Epithelial cell of esophagus (primary cell): Measurements from ENCODE around the gene SEMA3E.
A peak's percentile ranks its signal among the peaks of the same experiment; 100 is the strongest.

Experiments used
- DNase-seq: peaks from one replicate; pipeline ENCODE4 v3.0.0; 2010; ENCODE audit warnings: low read depth
- H3K4me3 ChIP-seq: 2 replicates; pipeline ENCODE4 v1.5.1; 2011; ENCODE audit warnings: mild to moderate bottlenecking, low read length, control low read depth
- TF ChIP-seq, protein P1 (sequence below): IDR thresholded peaks from 2 replicates; pipeline ENCODE4 v1.5.1; 2011; ENCODE audit warnings: low read depth, mild to moderate bottlenecking, low read length, control low read depth, inconsistent platforms; ENCODE audit not compliant: insufficient read depth; ENCODE audit errors: missing control alignments

SEMA3E gene

DNA sequence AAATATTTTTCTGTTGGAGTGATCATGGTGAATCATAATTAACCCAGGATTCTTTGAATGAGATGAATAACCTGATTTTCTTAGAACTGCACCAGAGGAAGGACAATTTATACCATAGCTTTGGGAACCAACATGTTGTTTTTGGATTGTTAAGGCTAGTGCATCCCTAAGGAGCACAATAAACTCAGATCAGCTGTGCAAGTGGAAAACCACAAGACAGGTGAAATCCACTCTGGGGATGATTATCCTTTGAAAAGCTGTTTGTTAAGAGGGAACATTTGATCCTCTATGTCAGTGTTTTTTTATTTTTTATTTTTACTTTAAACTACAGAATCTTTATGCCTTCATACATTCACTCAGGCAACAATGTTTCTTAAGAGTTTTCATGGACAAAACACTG lies 254.2 kb downstream of the SEMA3E start:
- H3K4me3 ChIP-seq = no peak overlapping the region
- no peak for DNase-seq
- TF ChIP-seq, protein P1, sequence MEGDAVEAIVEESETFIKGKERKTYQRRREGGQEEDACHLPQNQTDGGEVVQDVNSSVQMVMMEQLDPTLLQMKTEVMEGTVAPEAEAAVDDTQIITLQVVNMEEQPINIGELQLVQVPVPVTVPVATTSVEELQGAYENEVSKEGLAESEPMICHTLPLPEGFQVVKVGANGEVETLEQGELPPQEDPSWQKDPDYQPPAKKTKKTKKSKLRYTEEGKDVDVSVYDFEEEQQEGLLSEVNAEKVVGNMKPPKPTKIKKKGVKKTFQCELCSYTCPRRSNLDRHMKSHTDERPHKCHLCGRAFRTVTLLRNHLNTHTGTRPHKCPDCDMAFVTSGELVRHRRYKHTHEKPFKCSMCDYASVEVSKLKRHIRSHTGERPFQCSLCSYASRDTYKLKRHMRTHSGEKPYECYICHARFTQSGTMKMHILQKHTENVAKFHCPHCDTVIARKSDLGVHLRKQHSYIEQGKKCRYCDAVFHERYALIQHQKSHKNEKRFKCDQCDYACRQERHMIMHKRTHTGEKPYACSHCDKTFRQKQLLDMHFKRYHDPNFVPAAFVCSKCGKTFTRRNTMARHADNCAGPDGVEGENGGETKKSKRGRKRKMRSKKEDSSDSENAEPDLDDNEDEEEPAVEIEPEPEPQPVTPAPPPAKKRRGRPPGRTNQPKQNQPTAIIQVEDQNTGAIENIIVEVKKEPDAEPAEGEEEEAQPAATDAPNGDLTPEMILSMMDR = no peak

DNA sequence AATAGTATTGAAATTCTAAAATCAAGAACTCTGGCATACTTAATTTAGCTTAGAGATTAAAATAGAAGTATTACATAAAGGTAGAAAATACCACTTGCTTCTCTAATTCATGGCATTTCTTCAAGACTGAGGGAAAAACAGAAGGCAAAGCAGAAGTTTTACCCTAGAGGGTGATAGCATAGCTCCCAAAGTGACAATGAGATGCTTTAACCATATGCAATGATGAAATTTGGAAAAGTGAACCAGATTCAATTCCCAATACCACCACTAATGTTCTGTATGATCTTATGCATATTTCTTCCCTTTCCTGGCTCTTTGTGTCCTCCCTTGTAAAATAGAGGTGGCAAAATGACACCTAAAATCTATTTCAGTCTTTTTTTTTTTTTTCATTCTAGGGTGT lies 260.5 kb downstream of the SEMA3E start:
- no peak overlapping the region for H3K4me3 ChIP-seq
- TF ChIP-seq, protein P1 = no peak
- DNase-seq = no peak

DNA sequence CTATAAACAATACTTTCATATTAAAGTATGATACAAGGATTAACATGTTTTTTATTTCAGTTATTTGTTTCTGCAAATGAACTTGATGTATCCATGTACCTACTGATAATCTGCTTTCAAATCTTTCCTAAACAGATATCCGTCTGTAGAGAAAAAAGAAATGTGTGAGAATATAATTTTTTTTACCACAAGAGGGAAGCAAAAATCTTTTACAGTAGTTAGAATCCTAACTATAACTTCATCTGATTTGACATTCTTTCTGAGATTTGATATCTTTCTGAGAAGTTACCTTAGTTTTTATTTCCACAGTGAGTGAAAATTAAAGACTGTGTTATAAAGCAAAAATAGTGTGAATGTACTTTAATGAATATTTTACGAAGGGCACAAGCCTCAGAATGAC lies 282.3 kb downstream of the SEMA3E start:
- TF ChIP-seq, protein P1 = no peak
- DNase-seq = no peak

DNA sequence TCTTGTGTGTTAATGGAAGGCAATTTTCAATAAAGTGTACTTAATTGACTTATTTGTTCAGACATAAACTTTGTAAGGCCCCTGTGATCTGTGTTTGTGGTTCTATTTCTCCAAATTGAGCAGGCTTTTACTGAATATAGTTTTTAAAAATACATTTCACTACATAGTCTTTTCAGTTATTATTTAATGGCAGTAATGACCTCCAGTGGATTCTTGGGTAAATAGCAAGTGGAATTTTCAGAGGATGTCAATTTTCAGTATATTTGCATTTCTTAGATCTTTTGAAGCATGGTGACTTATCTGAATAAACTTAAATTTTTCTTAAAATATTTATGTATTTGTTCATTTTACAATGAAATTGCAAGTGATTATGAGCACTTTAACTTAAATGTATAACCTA lies 283.2 kb downstream of the SEMA3E start:
- DNase-seq = peak; percentile 5
- TF ChIP-seq, protein P1 = peak; percentile 10

More for the DNA sequence above, 282.3 kb downstream of the SEMA3E start:
- H3K4me3 ChIP-seq = no peak overlapping the region

DNA sequence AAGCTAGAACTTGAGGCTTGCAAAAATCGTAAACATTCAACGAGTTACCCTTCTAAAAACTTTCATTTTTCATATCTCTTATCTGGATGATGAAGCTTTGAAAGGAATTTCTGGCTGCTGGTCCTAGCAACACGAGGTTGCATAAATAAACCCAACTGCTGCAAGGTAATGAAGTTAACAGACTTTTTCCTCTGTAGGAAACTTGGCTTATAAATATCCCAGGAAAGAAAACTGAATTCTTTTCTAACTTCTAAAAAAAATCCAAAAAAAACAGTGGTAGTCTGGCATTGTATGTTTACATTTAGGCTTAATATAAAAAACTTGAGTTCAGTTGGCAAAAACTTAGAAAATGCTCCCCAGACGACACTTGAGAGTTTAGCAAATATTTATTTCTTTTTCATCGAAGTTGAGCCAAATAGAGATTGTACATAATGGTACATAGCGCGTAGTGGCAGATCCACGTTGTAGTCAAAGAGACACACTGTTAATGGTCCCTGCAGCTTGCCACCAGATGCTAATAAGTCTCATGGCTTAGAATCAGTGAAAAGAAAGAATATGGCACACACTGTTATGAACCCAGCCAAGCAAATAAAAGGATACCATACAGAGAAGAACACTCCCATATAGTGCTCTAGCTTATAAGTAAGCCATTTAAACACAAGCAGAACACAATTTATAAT lies 285.9 kb downstream of the SEMA3E start:
- TF ChIP-seq, protein P1 = no peak
- no peak for DNase-seq
- H3K4me3 ChIP-seq = no peak overlapping the region

More for the DNA sequence above, 283.2 kb downstream of the SEMA3E start:
- H3K4me3 ChIP-seq = no peak overlapping the region

DNA sequence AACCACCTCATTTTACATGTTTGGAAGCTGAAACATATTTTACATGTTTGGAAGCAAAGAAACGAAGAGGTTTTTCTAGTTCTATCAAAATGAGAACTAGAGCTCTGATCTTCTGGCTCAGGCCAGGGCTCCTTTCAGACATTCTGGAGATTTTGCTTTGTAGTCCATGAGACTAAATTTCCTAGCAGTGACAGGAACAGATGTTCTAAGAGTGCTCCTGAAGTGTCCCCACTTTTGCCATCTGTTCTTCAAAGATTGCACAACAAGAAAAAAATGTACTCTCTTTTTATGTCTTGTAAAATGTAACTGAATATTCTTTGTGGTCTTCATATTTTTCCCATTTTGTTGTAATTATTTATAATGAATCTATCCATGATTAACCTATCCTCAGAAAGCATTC lies 289.8 kb downstream of the SEMA3E start:
- DNase-seq = no peak
- no peak overlapping the region for H3K4me3 ChIP-seq
- TF ChIP-seq, protein P1 = no peak

DNA sequence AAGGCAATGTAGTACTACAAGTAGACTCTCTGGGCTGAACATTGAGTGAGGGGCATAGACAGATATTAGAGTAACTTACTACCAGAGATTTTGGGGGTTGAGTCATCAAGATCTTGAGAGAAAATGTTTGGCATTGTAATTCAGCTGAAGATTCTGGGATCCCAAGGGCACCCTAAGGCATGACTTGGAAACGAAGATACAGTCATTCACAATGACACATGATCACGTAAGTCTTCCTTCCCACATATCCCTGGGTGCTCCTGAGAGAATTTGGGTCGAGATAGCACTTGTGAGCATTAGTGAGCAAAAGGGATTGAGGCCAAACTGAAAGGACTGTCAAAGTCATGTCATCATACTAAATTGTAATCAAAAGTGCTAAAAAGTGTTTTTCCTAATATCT lies 293.8 kb downstream of the SEMA3E start:
- DNase-seq = peak; percentile 8
- H3K4me3 ChIP-seq = no peak overlapping the region
- TF ChIP-seq, protein P1 = no peak
